Measurements from ENCODE around the gene EGFL8.

DNA sequence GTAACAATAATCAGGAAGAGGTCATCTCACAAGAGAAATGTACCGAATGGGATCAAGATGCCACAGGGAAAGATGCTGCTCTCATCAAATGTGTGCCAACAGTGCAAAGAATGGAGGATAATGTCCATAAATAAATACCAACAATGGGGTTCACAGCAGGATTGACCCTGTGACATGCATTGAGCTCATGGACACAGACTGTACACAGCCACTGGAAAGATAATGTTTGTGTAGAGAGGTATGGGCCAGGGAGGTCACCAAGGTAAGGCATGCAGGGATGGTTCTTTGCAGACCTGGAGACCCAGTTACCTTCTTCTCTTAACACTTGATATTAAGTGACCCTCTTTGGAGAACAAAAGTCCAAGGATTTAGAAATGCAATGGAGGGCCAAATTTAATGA, 10.0 kb downstream of the EGFL8 start:
- TF ChIP-seq, protein P1, sequence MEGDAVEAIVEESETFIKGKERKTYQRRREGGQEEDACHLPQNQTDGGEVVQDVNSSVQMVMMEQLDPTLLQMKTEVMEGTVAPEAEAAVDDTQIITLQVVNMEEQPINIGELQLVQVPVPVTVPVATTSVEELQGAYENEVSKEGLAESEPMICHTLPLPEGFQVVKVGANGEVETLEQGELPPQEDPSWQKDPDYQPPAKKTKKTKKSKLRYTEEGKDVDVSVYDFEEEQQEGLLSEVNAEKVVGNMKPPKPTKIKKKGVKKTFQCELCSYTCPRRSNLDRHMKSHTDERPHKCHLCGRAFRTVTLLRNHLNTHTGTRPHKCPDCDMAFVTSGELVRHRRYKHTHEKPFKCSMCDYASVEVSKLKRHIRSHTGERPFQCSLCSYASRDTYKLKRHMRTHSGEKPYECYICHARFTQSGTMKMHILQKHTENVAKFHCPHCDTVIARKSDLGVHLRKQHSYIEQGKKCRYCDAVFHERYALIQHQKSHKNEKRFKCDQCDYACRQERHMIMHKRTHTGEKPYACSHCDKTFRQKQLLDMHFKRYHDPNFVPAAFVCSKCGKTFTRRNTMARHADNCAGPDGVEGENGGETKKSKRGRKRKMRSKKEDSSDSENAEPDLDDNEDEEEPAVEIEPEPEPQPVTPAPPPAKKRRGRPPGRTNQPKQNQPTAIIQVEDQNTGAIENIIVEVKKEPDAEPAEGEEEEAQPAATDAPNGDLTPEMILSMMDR (IDR thresholded peaks at IDR 0.05; ENCODE audit: low read depth, low read length): no peak
- no peak for TF ChIP-seq POLR2A (IDR thresholded peaks at IDR 0.05; ENCODE audit: extremely low read depth, insufficient read length)
- no peak for TF ChIP-seq MYC (IDR thresholded peaks at IDR 0.05; ENCODE audit: low read depth, low read length)

All from NB4 (cell line).